ENCODE measurements around the gene ATRIP.
"Not testable (repeated sequence)": the region's sequence is repeated elsewhere in the genome, so short reads cannot be mapped to it uniquely, and the experiment has no call there.

The ATRIP gene

DNA sequence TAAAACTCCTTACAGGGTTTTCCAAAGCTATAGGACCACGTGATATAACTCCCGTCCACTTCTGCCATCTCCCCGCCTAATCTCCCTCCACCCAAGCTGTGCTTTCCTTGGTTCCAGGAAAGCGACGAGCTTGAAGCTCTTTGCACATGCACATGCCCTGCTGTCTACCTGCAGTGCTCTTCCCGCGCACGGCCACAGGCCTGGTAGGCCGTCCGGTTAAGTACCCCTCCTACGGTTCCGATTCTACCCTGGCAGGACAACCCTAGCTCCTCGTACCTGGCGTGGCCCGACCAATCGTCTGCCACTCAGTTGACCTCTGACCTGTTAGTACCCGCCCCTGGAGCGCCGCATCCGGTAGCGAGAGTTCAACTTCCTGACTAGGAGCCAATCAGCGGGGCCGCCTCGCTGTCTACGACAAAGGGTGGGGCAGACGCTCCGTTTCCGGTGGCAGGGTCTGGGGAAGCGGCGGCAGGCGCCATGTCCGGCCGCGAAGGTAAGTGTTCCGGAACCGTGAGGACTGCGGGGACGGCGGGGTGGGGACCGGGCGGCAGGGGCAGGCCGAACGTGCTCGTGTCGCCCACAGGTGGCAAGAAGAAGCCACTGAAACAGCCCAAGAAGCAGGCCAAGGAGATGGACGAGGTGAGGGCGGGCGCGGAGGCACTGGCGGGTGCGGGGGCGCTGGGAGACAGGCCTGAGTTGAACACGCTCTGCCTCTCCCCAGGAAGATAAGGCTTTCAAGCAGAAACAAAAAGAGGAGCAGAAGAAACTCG is 6.5 kb upstream of the ATRIP start, which contains the start of the genes CCDC51 and TMA7:
Gene CCDC51 (minus strand): TSS at position 300 of the 770 bp plus-strand sequence. CDS start 4,991 bp downstream, outside the sequence.
Gene TMA7 (plus strand): TSS at position 438 of the 770 bp plus-strand sequence. CDS start 40 bp downstream, at position 478.
- peak; percentile 95 for DNase-seq

GRCh38 chr3:48440590-48440958 is 6.0 kb upstream of the ATRIP start:
- no peak for DNase-seq

DNA sequence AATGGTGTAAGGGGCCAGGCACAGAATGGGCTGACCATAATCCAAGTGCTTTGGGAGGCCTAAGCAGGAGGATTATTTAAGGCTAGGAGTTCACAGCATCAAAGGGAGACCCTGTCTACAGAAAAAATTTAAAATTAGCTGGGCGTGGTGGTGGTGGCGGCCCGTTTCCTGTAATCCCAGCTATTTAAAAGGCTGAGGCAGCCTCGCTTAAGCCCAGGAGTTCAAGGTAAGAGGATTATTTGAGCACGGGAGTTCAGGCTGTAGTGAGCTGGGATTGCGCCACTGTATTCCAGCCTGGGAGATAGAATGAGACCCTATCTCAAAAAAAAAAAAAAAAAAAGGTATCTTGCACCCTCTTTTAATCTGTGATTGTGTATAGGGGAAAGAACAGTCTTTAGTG is 4.6 kb upstream of the ATRIP start:
- DNase-seq: no peak

- no peak for DNase-seq
These were observed 1.2 kb upstream of the ATRIP start for GRCh38 chr3:48445277-48445882.

GRCh38 chr3:48446043-48446424 is 503 bp upstream of the ATRIP start:
- no peak for DNase-seq

- no peak for DNase-seq
These were observed 4.7 kb downstream of the ATRIP start for GRCh38 chr3:48451270-48451669.

DNA sequence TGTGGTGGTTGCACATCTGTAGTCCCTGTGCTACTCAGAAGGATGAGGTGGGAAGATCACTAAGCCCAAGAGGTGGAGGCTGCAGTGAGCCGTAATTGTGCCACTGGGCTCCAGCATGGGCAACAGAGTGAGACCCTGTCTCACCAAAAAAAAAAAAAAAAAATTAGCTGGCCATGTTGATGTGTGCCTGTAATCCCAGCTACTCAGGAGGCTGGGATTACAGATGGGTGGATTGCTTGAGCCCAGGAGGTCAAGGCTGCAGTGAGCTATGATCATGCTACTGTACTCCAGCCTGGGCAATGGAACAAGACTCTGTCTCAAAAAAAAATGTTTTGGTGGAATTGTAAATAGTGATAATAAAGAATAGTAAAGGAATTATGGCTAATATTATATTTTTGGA is 9.9 kb downstream of the ATRIP start:
- DNase-seq: no peak

GRCh38 chr3:48459331-48459730 is 12.8 kb downstream of the ATRIP start:
- DNase-seq: no peak

- no peak for DNase-seq
These were observed 13.4 kb downstream of the ATRIP start for GRCh38 chr3:48459773-48460516.

- DNase-seq: no peak
These were observed 14.0 kb downstream of the ATRIP start for GRCh38 chr3:48460517-48460902.

DNA sequence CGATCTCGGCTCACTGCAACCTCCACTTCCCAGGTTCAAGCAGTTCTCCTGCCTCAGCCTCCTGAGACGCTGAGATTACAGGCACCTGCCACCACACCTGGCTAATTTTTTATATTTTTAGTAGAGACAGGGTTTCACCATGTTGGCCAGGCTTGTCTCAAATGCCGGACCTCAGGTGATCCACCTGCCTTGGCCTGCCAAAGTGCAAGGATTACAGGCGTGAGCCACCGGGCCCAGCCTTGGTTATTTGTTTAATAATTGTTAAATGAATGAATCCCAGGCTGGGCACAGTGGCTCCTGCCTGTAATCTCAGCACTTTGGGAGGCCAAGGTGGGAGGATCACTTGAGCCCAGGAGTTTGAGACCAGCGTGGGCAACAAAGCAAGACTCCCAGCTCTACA is 15.2 kb downstream of the ATRIP start:
- not testable (repeated sequence) for DNase-seq

GRCh38 chr3:48463703-48464102 is 17.2 kb downstream of the ATRIP start:
- no peak for DNase-seq

GRCh38 chr3:48464713-48465221 is 18.2 kb downstream of the ATRIP start:
- no peak for DNase-seq

DNA sequence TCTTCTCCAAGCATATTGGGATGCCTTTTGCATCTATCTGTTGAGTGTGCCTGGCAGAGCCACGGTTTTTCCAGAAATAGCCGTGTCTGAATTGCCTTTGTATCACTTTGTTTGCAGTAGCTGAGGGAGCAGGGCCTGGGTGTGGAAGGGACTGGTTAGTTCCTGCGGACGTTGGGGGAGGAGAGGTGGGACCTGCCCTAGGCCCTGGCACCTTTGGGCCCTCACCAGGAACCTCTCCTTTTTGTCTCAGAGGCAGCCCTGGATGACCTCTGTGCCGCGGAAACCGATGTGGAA is 18.6 kb downstream of the ATRIP start:
- no peak for DNase-seq

DNA sequence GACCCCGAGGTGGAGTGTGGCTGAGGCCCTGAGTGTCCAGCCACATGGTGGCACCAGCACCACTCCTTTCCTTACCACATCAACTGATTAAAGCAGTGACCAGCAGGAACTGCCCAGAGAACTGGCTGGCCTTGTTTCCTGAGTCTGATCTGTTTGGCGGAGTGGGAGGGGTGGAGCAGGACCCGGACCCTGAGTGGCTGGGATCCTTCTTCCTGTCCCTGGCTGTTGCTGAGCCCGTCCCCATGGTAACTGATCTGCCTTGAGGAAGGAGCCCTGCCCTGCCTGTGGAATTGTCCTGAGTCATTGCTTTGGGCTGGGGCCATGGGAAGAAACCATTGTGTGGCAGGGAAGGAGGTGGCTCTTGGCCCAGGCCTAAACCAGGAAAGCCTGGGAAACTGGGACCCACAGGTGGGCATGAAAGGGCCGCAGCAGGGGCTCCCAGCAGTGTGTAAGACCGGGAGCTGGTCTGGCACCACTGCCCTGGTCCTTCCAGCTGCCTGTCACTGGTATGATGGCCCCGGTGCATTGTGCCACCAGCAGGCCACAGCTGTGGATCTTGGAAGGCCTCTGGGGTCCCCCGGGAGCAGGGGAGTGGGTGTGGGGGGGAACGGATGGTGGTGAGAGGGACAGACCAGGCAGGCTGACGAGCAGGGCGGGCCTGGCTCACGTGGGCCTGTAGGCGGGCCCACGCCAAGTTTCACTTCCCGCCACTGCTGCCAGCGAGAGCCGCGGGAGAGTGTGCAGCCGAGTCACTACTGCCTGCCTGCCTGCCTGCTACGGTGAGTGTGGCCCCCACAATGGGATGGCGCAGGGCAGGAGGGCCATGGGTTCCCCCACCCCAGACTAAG is 19.2 kb downstream of the ATRIP start:
- DNase-seq: peak; percentile 87

- DNase-seq: no peak
These were observed 20.0 kb downstream of the ATRIP start for GRCh38 chr3:48466386-48467109.

- no peak for DNase-seq
These were observed 20.5 kb downstream of the ATRIP start for GRCh38 chr3:48467110-48467454.

GRCh38 chr3:48467473-48468267 is 21.1 kb downstream of the ATRIP start:
- no peak for DNase-seq

DNA sequence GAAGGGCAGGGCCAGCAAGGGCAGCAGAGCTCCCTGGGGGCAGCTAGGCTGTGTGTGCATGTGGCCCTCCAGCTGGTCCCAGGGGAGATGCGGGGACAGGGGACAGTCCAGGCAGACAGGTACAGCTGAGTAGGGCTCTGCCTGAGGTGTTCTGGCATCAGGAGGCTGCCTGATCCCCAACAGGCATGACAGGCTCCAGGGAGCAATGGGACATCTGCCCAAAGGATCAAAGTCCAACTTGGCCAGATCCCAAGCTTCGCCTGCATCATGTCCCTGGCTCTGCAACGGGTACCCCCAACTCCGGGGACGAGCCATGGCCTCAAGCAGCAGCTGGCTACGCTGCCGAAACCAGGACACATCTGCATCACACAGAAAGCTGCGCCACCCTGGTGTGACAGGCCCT is 21.8 kb downstream of the ATRIP start:
- DNase-seq: no peak

GRCh38 chr3:48469046-48469915 is 22.7 kb downstream of the ATRIP start:
- DNase-seq: no peak

Measured in NCI-H2227 treated with DMSO at 0.1 percent for 48 hours (cell line).